HG03571 (cell line): Measurements from ENCODE around the gene ZFP92.

Experiments
- ATAC-seq: cut with Tn5 transposase; IDR thresholded peaks from one replicate; pipeline ENCODE4 v1.9.1; 2021; ENCODE audit not compliant: unreplicated experiment

ZFP92 gene, protein sequence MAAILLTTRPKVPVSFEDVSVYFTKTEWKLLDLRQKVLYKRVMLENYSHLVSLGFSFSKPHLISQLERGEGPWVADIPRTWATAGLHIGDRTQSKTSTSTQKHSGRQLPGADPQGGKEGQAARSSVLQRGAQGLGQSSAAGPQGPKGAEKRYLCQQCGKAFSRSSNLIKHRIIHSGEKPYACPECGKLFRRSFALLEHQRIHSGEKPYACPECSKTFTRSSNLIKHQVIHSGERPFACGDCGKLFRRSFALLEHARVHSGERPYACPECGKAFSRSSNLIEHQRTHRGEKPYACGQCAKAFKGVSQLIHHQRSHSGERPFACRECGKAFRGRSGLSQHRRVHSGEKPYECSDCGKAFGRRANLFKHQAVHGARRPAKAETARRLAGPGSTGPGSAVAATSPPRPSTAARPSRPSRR

DNA sequence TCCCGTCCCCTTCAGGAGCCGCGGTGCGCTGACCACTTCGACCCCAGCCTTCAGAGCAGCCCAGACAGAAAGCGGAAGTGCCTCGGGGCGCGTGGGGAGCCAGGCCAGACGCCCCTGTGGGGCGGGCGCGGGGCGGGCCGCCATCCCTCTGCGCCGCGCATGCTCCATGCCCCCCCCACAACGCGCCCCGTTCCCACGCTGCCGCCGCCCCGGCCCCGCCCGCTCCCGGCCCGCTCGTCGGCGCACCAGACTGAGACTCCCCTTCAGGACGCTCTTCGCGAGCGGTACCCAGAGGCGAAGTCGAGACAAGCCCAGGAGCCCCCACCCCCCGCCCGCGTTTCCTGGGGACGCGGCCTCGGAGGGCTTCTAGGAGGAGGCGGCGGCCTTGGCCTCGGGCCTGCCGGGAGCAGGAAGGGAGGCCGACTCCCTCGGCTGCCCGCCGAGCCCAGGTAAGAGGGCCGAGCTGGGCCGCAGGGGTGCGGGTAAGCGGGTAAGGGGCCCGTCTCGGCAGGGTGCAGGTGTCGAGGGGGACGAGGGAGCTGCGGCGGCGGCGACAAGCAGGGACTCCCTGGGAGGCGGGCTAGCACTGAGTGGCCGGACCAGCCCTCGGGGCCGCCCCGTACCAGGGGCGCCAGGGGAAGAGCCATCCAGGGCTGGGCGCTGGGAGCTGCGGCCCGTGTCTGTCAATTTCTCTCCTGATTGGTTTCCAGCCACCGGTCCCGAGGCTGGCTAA is at the start of gene ZFP92:
TSS of gene ZFP92 (plus strand) at position 218 of the 733 bp plus-strand sequence. CDS start 6,851 bp downstream, outside the sequence.
- peak; percentile 64 for ATAC-seq

DNA sequence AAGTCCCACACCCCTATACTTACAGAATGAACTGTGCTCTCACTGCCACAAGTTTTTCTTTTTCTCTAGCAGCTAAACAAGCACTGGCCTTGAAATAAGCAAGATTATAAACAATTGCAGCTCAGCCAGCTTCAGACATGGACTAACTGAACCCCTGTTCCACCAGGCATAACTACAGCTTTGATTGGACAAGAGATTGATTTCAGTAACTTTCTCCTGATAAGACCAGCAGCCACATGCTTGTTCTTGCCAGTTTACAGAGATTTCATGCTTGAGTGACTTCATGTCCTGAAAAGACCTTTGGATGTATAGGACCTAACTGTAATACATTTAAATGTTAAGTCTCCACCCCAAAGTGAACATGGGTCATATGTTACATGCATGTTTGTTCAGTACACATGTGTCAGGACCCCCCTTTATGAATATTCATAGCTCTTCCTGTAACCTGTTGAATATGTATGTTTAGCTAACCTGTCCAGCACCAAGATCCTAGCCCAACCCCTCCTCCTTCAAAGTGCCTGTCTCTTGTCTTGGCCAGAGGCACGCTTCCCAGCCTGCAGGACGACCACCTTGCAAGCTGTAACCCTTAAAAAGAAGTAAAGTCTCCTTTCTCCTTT is 49.4 kb upstream of the ZFP92 start:
- no peak for ATAC-seq

DNA sequence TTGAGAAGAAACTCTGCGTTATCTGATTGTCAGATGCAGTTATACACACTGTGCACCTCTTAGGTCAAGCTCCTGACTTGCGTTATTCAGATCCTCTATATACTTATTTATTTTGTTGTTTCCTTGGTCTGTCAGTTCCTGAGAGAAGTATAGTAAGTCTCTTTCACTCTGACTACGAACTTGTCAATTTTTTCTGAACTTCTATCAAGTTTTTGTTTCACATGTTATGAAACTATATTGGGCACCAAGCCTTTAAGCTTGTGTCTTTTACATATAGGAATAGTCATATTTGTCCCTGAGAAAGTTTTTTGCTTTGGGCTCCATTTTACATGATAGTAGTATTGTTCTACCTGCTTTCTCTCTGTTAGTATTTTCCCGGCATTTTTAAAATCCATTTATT is 45.6 kb upstream of the ZFP92 start:
- no peak for ATAC-seq

DNA sequence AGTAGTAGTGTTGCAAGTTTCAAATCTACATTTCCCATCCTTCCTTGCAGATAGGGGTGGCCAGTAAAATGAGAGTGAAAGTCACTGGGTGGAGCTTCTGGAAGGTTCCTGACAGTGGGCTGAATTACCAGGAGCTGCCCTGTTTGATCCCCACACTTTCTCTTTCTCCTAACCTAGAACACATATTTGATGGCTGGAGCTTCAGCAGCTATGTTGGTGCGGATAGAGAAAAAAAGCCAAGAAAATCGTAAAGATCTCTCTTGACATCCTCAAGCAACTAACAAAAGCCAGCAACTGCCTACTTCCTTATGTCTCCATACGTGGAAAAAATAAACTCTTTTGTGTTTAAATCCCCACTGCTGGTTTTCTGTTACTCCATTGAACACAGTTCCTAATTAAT is 45.2 kb upstream of the ZFP92 start:
- no peak for ATAC-seq

DNA sequence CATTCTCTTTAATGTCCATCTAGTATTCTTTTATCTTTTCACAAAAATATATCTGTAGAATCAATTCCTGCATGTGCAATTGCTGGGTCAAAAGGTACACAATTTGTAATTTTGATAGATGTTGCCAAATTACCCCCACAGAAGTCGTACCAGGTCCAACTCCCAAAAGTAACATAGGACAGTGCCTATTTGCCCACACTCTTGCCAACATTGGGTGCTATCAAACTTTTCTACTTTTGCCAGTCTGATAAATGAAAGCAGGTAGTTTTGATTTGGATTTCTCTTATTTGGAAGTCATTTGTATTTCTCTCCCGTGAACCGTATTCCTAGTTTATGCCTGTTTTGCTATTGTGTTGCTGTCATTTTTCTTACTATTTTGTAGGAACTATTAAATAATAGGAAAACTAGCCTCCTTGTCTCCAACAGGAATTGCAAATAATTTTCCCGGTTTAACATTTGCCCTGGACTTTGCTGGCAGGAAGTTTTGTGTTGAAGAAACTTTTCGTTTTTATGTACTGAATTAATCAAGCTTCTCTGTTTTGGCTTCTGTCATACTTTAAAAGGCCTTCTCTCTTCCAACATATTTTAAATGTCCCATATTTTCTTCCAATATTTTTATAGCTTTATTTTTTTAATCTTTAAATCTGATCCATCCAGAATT is 44.3 kb upstream of the ZFP92 start:
- ATAC-seq = no peak

DNA sequence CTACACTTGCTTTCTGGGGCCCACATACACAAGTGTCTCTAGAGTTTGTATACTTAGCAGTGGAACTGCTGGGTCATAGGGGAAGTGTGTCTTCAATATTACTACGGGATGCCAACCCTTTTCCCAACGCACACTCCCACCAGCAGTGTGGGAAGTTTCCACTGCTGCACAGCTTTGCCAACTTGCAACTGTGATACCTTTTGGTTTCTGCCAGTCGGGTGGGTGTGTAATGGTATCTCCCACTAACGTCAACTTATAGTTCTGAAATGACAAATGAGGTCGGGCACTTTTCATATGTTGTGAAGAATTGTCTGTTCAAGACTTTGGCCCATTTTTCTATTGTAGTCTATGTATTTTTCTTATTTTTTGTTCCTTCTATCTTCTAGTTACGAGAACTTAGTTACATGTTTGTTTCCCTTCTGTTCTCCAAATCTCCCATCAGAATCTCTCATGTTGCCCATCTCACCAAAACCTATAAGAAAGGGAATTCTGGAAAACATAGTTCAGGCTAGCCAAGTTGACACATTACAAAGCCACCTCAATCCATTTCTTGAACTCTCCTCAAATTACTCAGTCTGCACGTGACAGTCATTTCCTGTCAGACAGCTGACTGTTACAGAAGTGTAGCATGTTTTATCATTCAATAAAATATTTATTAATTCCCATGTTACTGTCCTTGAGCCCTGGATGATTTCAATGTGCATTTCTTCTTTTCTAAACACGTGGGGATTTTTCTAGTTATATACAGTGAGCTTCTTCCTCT is 40.8 kb upstream of the ZFP92 start:
- ATAC-seq = no peak

DNA sequence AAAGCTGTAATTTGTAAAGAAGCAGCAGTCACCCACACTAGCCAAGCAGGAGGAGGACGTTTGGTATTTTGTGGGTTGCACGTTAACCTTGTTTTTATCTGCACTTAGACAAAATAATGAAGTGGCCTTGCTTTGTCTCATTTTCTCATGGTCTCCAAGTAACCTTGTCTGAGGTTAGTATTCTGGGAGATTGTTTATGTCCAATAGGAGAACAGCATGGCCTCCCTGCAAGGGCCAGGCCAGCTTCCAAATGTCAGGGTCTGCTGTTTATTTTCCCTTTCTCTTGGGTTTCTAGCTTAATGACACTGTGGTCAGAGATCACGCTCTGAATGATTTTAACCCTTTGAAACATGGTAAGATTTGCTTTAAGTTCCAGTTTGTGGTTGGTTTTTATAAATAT is 40.0 kb upstream of the ZFP92 start:
- no peak for ATAC-seq

DNA sequence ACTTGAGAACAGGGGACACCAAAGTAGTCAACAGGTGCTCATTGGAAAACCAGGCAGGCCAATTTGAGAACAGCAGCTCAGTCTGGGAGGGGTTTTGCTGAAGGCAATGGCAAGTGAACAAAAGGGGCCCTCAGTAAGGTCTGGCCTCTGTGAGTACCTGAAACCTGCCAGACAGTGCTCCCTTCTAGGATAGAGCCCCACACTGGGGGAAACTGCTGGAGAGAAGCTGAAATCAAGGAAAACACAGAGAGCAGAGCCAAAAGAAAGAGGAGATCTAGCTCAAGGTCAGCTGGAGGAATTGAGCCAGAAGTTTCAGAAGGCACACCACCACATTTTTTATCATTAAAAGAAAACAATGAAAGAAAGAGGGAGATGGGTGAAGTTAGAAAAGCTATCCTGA is 38.3 kb upstream of the ZFP92 start:
- ATAC-seq = no peak

DNA sequence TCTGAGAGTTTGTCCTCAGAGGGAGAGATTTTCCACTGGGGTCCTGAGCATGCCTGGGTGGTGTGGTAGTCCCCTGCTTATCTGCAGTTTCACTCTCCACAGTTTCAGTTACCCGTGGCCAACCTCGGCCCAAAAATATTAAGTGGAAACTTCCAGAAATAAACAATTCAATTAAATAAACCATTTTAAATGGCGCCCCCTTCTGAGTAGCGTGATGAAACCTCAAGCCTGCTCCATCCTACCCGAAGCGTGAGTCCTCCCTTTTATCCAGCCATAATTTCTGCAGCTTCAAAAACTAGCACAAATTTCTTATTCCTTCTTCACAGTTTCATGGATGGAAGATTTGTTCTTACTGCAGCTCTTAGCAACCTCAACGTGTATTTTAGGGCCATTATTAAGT is 36.8 kb upstream of the ZFP92 start:
- ATAC-seq = no peak

DNA sequence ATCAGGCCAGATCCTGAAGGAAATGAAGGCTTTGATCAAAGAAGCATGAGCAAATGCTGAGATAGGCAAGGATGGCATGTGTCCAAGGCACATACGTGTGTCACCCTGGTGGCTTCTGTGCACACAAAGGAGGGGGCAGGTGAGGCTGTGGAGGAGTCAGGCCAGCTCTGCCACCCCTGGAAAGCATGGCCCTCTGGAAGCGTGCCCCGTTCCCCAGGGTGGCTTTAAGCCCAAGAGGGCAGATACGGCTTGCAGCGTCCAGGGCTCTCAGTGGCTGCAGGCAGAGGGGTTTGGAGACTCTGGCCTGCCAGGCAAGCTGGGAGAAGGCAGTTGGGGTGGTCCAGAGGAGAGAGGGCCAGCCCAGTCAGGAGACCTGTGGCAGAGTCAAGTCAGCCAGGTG is 35.7 kb upstream of the ZFP92 start:
- no peak for ATAC-seq

DNA sequence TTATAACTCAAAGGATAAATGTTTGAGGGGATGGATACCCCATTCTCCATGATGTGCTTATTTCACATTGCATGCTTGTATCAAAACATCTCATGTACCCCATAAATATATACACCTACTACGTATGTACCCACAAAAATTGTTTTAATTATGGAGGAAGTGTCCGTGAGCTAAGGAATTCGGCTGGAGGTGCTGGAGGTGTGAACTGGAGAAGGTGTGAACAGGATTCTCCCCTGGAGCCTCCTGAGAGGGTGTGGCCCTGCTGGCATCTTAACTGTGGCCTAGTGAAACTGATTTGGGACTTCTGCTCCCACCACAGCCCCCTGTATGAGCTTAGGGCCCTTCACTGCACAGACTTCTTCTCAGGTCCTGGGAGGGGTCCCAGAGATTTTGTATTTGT is 33.5 kb upstream of the ZFP92 start:
- ATAC-seq = no peak

DNA sequence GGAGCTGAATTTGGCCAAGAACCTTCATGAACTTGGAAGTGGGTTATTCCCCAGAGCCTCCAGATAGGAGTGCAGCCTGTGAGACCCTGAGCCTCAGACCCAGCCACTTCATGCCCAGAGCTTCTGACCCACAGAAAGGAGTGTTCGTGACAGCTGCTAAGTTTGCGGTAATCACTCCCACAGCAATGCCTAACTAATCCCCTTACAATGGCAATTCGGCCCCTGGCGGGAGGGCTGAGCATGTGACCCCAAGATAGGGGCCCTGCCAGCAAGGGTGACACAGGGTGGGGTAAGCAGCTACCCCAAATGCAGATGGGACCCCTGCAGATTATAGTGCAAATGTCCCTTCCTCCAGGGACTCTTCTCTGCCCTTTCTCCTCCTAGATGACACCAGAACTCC is 32.7 kb upstream of the ZFP92 start:
- no peak for ATAC-seq

DNA sequence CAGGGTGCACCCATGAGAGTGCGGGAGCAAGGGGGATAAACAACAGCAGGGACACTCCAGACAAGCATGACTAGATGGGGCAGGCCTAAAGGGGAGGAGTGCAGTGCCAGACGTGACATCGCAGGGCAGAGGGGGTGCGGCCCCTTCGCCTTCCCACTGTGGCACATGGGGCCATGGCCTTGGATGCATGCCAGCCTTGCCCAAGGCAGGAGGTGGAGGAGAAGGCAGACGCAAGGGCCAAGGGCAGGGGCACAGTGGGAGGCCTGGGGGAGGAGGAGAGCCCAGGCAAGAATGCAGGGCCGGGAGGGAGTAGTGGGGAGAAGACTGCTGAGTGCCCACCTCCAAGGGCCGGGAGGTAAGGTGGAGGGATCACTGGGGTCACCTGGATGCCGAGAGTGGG is 31.8 kb upstream of the ZFP92 start:
- ATAC-seq = no peak

DNA sequence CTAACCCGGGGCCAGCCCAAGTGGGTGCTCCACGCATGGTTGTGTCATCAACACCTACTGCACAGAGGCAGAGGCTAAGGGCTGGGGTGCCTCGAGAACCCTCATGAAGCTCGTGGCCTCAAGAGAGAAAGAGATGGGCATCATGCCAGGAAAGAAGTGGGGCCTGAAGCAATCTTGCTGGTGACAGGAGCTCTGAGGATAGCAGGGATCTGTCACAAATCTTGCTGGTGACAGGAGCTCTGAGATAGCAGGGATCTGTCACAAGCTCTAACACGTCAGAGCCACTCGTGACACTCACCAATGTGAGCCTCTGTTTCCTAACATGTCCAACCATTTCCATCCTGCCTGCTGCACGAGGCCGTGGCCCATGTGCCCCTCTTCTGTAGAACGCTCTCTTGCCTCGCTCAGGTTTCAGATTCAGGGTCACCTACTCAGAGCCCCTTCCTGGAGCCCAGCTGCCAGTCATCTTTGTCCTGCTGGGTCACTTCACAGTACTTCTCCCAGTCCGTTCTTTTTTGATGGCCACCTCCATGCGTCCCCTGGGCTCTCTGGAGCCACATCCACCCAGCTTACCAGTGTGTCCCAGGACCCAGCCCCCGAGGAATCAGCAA is 31.2 kb upstream of the ZFP92 start:
- ATAC-seq = no peak

DNA sequence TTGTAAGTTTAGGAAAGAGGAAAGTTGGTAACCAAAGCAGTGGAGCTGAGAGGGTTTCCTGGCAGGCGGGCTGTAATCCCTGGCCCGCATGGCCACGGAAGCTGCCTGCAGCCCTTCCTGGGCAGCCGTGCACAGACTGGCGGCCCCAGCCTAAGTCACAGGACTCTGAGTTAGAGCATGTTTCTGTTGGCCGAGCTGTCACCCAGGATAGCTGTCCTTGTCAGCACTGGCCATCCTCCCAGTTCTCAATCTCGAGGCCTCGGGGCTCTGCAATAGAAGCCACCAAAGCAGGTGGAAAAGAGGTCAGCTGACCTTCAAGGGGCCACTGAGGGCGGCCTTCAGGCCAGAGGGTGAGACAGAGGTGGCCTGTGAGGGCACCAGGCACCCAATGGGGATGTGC is 30.6 kb upstream of the ZFP92 start:
- no peak for ATAC-seq

DNA sequence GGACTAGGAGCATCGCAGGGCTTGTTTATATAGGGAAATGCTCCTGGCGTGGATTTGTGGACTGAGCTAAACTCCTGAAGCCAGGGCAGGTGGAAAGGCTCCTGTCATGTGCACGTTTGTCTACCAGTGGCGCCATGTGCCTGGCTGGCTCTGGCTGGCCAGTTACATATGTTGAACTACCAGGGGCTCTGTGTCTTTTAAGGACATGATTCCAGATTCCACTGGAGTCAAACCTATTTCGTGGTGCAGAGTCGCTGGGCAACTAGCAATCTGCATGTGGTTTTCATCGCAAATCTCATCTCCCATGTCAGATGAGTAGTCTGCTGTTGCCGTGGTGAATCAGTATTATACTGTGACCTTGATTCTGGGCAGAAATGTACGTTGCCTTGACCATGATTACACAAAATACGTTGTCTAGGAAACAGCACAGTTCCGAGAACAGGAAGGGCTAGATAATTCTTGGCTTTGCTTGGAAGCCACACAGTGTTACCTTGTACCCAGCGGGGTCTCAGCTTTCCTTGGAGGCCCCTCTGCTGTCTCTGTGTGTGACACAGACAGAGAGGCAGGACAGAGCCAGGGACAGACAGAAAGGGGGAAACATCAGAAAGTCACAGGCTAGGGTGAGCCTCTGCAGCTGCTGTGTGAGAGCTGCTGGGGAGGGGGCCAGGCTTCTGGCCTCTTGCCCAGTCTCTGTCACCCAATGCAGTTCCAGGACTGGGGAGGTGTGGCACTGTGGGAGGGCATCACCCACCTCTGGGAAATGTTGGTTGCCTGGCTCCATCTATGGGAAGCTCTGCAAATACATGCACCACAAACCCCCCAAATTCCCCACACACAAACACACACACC is 29.4 kb upstream of the ZFP92 start:
- no peak for ATAC-seq

DNA sequence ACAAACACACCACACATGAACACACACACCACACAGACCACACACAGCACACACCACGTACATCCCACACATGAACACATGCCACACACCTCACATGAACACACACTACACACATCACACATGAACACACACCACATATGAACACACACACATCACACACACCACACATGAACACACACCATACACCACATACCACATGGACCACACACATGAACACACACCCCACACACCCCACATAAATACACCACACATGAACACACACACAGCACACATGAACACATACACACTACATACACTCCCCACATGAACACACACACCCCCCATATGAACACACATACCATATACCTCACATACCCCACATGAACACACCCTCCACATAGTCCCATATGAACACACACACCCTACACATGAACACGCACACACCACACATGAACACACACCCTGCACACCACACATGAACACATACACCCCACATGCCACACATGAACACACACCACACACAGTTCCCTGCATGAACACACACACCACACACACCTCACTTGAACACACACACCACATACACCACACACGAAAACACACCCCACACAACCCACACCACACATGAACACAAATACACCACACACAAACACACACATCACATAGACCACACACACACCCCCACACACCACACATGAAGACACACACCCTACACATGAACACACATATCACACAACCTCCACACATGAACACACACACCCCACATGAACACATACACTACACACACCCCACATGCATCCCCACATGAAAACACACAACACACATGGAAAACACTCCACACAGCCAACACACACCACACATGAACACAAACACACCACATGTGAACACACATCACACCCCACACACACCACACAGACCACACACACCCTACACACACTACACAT is 28.4 kb upstream of the ZFP92 start:
- no peak for ATAC-seq

DNA sequence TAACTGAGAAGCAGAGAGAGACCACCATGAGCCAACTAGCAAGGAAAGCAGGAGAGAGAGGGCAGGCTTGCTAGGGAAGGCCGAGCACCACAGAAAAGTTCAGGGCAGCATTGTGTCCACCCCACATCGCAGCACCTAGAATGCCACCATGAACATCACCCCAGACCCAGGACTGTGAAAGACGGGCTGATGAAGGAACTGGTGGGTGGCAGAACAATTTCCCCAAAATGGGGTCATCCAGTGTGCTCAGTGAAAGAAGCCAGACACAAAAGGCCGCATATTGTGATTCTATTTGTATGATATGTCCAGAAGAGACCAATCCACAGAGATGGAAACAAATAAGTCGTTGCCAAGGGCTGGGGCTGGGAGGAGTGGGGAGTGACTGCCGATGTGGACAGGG is 26.9 kb upstream of the ZFP92 start:
- ATAC-seq = no peak
